Measurements from ENCODE around the gene HPCA.

Gene HPCA

DNA sequence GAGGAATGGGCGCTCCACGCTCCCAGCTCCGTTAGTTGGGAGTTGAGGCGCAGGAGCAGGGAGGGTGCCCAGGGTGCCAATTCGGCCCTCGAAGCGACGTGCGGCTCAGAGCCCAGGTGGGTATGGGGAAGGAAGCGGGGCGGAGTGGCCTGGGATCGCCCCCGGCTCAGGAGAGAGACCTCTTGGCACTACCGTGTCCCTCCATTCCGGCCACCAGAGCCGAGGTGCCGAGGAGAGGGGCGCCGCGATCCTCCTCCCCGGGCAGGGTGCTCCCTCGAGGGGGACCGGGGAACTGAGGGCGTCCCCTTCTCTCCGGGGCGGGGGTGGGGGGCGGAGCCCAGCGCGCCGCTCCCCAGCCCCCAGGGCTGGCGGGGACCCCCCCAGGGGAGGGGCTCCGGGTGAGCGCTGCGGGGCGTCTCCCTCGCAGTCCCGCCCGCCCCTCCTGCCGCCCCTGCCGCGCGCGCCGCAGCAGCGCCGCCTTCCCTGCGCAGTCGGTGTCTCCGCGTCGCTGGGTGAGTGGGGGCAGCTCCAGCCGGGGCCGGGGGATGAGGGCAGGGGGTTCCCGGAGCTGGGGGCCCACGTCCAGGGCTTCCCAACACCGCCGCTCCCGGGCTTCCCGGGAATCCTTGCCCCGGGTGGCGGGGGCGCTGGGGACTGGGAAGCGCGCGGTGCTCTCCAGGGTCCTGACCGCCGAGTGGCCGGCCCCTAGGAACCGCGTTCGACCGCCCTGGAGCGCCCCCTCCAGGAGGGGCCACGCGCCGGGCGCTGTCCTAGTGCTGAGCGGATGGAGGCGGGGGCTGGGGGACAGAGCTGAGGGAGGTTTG lies at the start of gene HPCA:
TSS of gene HPCA (plus strand) at position 488 of the 824 bp plus-strand sequence. CDS start 2,408 bp downstream, outside the sequence.
- DNase-seq, result no peak

- no peak for DNase-seq
Observed at GRCh38 chr1:32848354-32849063, 37.8 kb upstream of the HPCA start.

GRCh38 chr1:32855861-32856617 lies 30.3 kb upstream of the HPCA start:
- DNase-seq, result no peak

- DNase-seq, result no peak
Observed at GRCh38 chr1:32858136-32858535, 28.2 kb upstream of the HPCA start.

GRCh38 chr1:32858791-32859190 lies 27.5 kb upstream of the HPCA start:
- no peak for DNase-seq

DNA sequence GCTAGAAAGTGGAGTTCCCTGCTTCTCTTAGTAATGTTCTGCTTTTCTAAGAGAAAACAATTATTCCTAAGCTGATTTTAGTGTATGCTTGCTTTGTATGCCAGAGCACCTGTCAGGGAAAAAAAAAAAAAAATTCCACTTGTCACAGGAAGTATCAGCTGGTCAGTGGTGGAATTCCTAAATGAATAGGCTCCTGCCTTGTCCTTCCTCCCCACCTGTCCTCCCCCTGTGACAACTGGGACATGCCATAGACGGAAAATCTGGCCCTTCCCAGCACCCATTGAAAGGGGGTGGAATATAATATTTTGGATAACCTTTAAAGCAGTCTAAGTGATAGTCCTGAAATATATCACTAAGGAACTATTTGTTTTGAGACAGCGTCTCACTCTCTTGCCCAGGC lies 26.4 kb upstream of the HPCA start:
- DNase-seq, result no peak

- DNase-seq, result no peak
Observed at GRCh38 chr1:32860566-32860965, 25.7 kb upstream of the HPCA start.

- no peak for DNase-seq
Observed at GRCh38 chr1:32861904-32862695, 24.2 kb upstream of the HPCA start.

GRCh38 chr1:32863218-32863880 lies 22.9 kb upstream of the HPCA start:
- no peak for DNase-seq

- no peak for DNase-seq
Observed at GRCh38 chr1:32863881-32864245, 22.4 kb upstream of the HPCA start.

DNA sequence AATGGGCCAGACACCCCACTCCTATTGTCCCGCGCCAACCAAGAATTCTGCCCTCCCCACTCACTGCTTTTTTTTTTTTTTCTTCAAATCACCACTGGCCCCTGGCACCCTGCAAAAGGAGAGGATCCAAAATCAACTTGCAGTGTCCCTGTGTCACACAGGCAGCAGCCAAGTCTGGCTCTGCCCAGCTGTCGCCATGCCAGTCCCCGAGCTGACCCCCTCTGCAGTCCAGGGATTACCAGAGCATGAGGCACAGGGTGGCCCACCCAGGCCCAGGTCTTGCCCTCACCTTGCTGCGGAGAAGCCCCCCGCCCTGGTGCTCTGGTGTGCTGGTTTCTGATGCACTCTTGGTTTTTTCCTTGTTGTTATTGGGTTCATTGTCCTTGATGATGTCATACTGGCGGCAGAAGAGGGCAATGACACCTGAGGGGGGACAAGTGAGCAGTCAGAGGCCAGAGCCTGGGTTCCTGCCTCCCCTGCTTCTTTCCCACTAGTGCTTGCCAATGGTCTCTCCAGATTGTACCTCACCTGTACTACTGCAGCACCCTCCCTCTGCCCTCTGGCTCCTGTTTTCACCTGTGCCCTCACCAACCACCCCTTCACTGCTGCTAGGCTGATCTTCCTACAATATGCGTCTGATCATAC lies 21.8 kb upstream of the HPCA start:
- no peak for DNase-seq

DNA sequence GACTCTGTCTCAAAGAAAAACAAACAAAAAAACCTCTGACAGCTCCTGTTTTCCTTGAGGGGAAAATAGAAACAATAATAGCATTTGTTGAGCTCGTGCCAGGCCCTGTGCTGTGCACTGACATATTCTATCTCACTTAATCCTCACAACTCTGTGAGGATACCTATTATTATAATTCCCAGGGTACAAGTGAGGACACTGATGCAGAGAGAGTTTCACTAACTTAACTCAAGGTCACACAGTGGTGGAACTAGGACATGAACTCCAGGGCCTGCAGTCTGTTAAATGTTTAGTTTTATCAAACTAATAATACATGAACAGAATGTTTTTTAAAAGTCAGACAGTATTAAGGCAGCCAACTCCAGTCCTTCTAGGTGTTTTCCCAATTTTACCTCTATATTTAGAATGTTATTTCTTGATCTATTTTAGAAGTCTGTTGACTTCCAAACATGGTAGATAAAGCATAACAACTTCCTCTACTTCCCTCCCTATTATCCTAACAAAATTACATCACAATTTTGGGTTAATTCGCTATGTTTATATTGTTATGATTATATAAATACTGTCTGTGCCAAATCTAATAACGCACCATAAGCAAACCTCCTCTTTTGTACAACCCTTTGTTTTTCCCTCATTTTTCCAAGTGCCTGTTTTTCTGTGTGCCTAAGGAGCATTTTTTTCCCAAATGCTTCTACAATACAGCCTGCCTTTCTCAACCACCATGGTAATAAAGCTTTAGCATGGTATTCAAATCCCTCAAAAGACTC lies 20.5 kb upstream of the HPCA start:
- no peak for DNase-seq

DNA sequence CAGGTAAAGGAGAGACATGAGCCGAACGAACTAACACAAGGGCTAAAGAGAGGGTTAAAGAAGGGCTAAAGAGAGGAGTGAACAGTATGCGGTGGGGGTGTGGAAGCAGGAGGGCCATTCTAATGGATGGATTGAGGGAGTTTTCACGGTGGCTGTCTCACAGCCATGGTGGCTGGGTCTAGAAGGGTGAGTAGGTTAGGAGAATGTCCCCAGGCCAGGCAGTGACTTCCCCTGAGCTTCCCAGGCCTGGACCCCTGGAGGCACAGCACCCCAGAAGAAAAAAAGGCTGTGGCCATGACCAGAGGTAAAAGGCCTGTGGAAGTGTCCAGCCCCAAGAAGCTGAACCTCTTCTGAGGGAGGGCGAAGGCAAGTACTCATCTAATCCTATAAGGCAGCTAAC lies 19.1 kb upstream of the HPCA start:
- DNase-seq, result no peak

DNA sequence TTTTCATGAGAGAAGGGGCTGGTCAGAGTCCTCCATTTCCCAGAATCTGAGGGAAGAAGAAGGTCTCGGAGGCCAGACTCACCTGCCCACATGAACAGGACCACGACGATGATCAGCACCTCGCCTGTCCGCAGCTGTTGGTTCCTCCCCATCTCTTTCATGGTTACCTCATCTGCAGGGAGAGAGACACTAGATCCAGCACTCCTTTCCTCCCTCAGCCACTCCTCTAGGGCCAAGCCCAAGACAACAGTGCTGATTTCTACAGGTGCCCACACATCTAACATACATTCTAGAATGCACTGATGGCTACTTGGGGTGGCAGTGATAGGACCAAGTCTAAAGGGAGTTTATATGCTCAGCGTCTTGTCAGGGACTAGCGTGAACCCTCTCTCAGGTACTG lies 18.6 kb upstream of the HPCA start:
- DNase-seq, result no peak

- DNase-seq, result no peak
Observed at GRCh38 chr1:32868085-32868484, 18.2 kb upstream of the HPCA start.

- no peak for DNase-seq
Observed at GRCh38 chr1:32868806-32869455, 17.4 kb upstream of the HPCA start.

DNA sequence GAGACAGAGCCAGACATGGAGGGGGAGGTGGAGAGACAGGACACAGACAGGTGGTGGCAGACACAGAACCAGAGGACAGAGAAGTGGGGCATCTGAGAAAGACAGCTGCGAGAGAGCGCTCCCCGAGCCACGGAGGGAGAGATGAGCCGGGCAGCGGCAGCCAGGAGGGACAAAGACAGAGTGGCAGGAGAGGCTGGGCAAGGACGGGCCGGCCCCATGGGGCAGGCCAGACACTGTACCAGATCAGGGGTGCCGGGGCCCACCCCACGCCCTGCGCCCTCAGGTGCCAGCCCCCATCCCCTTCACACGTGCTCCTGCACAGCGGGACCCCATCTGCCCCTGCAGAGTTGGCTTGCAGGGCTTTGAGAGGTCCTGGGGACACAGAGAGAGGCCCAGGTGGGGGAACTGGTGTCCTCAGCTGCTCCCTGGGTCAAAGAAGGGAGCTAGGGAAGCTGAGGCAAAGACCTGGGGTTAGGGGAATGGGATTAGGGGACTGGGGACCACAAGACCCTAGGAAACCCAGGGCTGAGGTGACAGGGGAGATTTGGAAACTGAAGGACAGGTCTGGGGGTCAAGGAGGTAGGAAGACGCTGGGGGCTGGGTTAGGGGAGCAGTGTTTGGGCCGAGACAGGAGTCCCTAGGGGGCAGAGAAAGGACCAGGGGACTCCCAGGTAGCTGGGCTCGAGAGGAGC lies 16.2 kb upstream of the HPCA start:
- DNase-seq, result no peak

GRCh38 chr1:32870615-32871363 lies 15.5 kb upstream of the HPCA start, which contains the start of gene FNDC5:
TSS of gene FNDC5 (minus strand) at chr1:32870912.
- no peak for DNase-seq
